Esophagus muscularis mucosa (tissue), 4 donors: ENCODE results near the gene KTN1.

Experiments used
- EP300 ChIP-seq: sonication (generic); formaldehyde crosslinking; IDR thresholded peaks from one replicate; pipeline ENCODE4 v1.6.1; 2017; ENCODE audit warnings: antibody characterized with exemption
- POLR2A ChIP-seq: fragments of 450-650 bp; IDR thresholded peaks from one replicate; pipeline ENCODE4 v1.6.1; 2017; ENCODE audit warnings: antibody characterized with exemption, moderate library complexity, mild to moderate bottlenecking, low read depth
- POLR2AphosphoS5 ChIP-seq, 2 donors: sonication (generic); formaldehyde crosslinking; IDR thresholded peaks; one replicate each; pipeline ENCODE4 v1.6.1; 2017; ENCODE audit warnings: antibody characterized with exemption in 2 of 2
- TF ChIP-seq, protein P1 (sequence below), 3 experiments: fragments of 200-600 bp in 2 of 3; fragments of 450-650 bp in 1 of 3; sonication (generic) in 2 of 3; IDR thresholded peaks; one replicate each; pipeline ENCODE4 v1.5.1; 2017 to 2019; ENCODE audit warnings: antibody characterized with exemption in 3 of 3, mild to moderate bottlenecking in 2 of 3, moderate library complexity in 1 of 3

DNA sequence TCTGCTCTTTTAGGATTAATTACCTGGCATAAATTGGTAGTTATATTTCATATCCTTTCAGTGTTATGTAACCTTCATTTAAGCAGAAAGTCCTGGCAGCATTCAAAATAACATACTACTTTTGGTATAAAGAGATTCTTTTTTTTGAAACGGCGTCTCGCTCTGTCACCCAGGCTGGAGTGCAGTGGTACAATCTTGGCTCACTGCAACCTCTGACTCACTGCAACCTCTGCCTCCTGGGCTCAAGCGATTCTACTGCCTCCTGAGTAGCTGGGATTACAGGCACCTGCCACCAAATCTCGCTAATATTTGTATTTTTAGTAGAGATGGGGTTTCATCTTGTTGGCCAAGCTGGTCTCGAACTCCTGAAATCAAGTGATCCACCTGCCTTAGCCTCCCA lies 9.2 kb downstream of the KTN1 start:
- TF ChIP-seq, protein P1, sequence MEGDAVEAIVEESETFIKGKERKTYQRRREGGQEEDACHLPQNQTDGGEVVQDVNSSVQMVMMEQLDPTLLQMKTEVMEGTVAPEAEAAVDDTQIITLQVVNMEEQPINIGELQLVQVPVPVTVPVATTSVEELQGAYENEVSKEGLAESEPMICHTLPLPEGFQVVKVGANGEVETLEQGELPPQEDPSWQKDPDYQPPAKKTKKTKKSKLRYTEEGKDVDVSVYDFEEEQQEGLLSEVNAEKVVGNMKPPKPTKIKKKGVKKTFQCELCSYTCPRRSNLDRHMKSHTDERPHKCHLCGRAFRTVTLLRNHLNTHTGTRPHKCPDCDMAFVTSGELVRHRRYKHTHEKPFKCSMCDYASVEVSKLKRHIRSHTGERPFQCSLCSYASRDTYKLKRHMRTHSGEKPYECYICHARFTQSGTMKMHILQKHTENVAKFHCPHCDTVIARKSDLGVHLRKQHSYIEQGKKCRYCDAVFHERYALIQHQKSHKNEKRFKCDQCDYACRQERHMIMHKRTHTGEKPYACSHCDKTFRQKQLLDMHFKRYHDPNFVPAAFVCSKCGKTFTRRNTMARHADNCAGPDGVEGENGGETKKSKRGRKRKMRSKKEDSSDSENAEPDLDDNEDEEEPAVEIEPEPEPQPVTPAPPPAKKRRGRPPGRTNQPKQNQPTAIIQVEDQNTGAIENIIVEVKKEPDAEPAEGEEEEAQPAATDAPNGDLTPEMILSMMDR (IDR thresholded peaks at IDR 0.05) = no peak
- TF ChIP-seq POLR2A (no peak), POLR2AphosphoS5 (IDR thresholded peaks at IDR 0.05) (no peak), EP300 (no peak)
